Left lobe of liver (tissue), 2 donors: Measurements from ENCODE around the gene CACNA1C. TPM values are rescaled to one million over a fixed set of nuclear protein-coding genes. Genes with fewer than 3 reads are reported as not detected.

ENCODE experiments used
- ATAC-seq: fragments of 200-7000 bp; cut with Tn5 transposase; one replicate; pipeline ENCODE4 v1.9.1; 2020; ENCODE audit warnings: mild to moderate bottlenecking, moderate library complexity
- DNase-seq: peaks from one replicate; pipeline ENCODE4 v3.0.0-alpha.2; 2020; ENCODE audit warnings: low spot score
- total RNA-seq: library from RNA; stranded (reverse); gene quantifications from one replicate; pipeline ENCODE4 v1.2.1, GENCODE V29; 2021
- donor health status: DM: no; HTN: no; CAD: no; lungs with moderate emphysema.
- donor health status: DM: no; HTN: yes; CAD: no.

The CACNA1C gene
- total RNA-seq, 1 donor from 2014 or later = 0.83 TPM

DNA sequence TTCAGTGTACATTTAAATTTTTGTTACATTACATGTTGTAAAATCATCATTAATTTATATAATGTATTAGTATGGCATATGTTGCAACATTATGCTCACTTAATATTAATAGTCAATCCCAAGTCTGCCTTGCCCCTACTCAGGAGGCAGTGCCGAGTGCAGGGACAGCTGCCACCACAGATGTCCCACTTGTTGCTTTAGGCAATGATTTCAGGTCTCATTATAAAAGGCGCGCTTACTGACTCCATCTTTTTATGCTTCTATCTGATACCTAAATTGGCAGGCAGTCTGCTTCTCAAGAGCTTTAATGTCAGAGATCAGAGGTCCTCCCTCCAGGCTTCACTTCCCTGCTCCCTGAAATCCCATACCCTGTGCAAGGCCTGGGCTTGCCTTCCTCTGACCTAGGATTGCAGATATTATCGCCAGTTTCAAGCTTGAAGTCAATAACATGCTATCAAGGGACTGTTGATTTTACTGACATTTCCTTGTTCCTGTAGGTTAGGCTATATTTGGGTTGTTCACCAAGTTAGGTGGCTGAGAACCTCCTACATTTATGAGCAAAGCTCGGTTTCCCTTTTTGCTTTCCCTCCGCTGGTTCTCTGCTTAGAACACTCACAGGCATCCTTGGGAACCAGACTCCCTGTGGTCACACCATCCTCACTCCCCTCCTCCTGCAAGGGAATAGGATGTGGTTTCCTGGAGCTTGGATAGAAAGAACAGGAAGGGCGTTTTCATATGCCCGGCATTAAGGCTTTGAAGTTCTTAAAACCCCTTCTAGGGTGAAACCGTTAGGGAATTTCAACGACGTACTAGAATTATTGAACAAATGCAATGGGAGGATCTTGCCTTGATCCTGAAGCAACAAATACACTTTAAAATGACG, 533.6 kb downstream of the CACNA1C start:
- DNase-seq (no peak), ATAC-seq (no peak)

DNA sequence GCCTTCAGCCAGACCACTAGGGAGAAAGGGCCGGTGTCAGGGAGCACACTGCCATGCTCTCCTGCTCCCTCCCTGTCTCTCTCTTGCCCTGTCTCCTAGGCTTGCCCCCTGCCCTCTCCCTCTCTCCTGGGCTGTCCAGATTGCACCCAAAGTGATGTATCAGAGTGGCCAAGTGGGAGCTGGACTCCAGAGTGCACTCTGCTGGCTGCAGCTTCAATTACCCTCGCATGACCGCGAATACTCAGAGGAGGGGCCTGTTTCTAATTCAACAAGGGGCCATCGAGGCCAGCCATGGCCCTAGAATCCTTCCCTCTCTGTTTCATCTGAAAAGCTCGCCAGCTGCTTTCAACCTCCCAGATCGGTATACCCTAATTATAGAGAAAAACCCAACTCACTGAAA, 535.6 kb downstream of the CACNA1C start:
- ATAC-seq = no peak
- no peak for DNase-seq

DNA sequence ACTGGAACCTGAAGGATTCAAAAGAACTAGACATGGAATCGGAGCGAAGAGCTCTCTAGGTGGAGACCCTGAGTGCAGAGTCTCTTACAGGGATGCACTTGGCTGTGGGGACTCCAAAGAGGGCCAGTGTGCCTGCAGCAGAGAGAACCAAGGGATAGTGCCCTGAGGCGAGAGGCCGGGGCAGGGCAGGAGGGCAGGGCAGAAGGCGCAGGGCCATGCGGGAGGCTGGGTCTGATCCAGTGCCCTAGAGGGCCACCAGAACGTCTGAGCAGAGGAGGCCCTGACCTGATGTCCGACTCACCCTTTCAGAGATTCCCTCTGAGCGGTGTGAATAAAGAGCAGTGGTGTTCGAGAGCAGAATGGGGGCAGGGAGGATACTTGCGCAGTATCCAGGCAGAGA, 536.6 kb downstream of the CACNA1C start:
- DNase-seq (no peak), ATAC-seq (no peak)

DNA sequence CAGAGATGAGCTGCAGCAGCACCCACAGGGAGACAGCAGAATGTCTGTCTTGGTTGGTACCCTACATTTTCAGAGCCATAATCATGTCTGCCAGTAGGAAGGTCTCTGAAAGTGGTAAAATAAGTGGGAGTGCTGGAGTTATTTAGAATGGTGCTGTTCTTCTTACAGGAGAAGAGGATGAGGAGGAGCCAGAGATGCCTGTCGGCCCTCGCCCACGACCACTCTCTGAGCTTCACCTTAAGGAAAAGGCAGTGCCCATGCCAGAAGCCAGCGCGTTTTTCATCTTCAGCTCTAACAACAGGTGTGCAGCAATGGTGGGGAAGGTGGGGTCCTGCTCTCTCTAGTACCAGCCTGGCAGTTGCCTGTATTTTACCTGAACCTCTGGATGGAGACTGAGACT, 540.3 kb downstream of the CACNA1C start:
- DNase-seq = no peak
- ATAC-seq = no peak

DNA sequence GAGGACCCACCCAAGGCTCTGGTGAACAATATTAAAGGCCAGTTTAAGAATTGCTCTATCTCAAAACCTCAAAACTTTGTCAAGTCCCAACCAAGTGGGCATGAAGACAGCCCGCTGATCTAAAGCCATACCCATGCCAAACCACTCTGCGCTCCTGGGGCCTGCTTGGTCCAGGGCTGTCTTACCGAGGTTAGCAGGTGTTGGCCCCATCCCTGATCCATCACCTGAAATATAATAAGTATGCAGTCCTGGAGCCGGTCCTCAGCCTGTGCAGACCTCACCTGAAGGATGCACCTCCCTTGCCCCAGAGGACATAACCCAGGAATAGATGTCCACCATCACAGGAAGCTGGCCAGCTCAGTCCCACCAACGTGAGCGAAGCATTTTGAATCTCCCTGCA, 543.7 kb downstream of the CACNA1C start:
- DNase-seq = no peak
- no peak for ATAC-seq

DNA sequence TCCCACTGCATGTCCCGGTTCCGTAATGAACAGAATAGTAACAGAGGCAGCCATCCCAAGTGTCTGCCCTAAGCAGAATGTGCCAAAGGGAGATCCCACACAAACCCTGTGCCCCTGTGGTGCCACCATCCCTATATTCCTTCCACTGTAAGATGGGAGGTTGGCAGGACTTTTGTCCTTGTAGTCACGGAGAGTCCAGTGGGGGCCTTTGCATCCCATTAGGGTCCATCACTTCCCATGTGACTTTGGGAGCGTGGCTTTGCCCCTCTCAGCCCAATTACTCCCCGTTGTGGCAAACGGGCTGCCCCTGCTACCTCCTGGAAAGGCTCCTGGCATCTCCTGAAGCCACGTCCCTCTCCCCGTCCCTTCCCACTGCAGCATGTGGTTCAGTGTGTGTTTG, 552.5 kb downstream of the CACNA1C start:
- no peak for ATAC-seq
- DNase-seq = no peak

DNA sequence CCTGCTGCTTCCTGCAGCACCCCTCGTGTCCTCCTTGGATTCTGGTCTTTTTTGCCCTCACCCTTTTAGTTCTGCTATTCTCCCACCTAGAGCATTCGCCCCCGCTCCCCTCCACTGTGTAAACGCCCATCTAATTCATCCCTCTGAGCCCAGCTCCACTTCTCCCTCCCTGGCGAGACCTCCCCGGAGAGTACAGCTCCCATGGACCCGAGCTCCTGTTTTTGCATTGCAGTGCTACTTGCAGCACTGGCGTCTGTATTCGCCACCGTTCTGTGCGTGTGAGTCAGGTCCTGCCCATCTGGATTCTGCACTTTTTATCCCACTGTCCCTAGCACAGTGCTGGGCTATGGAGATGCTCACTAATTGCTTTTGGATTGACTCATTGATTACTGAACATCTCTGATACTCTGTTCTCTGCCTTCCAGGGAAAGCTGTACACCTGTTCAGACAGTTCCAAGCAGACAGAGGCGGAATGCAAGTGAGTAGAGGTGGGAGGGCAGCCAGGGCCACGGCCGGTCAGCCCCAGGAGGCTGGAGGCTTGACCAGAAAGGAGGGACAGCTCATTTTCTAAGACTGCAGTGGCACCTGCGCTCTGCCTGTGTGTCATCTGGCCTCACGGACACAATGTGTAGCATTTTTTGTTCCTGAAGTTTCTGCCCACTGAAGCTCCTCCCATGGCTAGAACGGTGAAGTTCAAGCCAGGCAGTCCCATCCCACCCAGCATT, 553.6 kb downstream of the CACNA1C start:
- no peak for DNase-seq
- ATAC-seq = no peak

DNA sequence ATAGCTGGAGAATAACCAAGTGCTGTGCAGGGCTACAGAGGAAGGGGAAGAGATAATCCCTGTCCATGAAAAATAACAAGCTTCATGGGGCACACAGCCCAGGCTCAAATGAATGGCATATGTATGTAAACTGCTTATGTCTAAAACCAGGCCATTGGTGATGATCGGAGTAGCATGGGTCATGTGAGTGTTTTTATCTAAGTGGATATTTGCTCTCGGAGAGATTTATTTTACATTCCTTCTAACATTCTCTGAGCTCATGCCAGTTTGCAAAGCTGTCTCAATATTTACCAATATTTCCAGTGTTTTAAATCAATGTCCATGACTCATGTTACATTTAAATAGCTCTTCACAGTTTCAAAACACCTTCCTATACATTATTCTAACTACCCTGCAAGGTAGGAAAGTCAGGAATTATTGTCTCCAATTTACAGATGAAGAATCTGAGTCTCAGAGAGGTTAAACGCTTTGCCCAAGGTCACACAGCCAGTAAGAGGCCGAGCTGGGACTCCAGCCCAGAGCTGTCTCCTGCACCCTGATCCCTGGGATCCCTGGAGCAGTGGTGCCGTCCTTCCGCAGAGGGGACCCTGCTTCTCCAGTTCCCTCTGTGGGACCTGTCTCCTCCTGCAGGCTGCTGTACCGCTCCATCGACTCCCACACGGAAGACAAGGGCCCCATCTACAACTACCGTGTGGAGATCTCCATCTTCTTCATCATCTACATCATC, 555.3 kb downstream of the CACNA1C start:
- no peak for ATAC-seq
- no peak for DNase-seq

DNA sequence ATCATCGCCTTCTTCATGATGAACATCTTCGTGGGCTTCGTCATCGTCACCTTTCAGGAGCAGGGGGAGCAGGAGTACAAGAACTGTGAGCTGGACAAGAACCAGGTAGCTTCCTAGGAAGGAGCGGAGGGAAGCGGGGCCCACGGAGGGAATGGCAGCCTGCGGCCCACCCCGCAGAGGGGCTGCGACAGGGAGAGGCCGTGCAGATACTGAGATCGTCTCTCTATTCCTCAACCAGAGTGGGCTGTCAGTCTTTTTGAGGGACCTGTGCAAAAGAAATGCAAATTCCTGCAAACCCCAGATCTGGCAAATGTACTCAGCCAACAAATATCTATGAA, 555.8 kb downstream of the CACNA1C start:
- ATAC-seq = no peak
- DNase-seq = no peak

DNA sequence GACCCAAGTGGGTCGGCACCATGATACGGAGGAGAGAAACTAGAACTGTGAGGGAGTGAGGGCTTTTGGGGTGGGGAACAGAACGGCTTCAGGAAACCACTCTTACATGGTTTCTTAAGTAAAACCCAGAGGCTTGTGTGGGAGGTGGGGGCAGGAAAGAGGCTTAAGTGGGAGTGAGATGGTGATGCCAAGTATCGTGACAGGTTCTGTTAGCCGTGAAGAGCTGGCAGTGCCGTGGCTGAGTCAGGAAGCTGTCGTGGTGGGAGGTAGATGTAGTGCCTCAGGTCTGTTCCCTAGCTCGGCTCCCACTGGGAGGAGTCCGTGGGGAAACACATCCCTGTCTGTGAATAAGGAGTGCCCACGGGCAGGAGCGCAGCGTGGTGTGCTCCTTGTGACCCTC, 556.2 kb downstream of the CACNA1C start:
- ATAC-seq (no peak), DNase-seq (no peak)

DNA sequence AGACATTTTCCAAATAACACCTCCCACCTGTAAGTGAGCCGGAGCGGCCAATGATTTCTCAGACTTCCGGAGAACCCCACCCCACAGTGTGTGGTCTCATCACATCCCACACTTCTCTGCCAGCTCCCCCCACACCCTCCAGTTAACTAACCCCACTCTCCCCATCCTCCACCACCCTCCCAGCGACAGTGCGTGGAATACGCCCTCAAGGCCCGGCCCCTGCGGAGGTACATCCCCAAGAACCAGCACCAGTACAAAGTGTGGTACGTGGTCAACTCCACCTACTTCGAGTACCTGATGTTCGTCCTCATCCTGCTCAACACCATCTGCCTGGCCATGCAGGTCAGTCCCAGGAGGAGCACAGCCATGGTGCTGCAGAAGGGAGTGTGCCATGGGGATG, 557.6 kb downstream of the CACNA1C start:
- ATAC-seq (no peak), DNase-seq (no peak)

DNA sequence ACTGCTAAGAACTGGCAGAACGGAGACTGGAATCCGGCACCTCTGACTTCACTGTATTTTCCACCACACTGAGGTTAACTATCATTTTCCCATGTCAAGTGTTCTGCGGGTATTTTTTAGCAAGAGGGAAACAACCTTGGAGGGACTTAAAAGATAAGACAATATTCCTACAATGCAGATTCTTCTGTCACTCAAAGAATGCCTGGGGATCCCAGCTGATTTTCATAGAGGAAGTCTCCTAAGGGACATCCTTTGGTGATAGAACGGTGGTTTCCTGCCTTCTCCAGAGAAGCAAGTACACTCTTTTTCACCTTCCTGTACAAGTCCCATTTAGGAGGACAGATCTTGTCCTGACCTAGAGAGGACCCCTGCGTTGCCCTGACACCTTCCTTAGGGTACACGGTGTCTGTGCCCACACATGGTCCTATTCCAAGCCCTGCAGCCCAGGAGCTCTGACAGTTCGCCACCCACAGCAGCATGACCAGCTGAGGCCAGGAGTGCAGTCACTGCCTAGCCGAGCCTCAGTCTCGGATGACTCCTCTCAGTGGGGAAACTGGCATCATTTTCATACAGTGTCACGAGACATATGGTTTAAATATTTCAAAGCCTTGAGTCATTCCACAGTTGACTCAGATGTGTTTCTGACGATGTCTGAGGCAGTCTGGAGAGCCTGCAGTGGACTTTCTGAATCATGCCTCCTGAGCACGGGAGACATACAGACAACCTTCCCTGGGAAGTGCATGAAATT, 560.7 kb downstream of the CACNA1C start:
- DNase-seq (no peak), ATAC-seq (peak; percentile 18)

DNA sequence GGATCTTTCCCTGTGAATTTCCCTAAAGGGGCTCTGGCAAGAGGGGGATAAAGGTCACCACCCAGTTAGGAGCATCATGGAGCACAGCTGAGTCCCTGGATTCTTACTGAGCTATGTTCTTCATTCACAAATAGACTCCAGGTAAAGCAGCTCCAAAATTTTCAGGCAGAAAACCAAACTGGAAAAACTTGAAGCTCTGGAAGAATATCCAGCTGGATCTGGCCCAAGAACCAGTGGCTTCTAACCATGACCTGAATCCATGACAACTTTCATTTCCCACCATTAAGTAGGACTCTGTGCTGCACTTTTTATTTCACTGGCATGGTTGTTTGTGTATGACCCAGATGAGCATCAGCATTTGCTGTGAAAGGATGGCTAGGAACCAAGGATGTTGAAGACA, 561.6 kb downstream of the CACNA1C start:
- ATAC-seq (no peak), DNase-seq (no peak)

DNA sequence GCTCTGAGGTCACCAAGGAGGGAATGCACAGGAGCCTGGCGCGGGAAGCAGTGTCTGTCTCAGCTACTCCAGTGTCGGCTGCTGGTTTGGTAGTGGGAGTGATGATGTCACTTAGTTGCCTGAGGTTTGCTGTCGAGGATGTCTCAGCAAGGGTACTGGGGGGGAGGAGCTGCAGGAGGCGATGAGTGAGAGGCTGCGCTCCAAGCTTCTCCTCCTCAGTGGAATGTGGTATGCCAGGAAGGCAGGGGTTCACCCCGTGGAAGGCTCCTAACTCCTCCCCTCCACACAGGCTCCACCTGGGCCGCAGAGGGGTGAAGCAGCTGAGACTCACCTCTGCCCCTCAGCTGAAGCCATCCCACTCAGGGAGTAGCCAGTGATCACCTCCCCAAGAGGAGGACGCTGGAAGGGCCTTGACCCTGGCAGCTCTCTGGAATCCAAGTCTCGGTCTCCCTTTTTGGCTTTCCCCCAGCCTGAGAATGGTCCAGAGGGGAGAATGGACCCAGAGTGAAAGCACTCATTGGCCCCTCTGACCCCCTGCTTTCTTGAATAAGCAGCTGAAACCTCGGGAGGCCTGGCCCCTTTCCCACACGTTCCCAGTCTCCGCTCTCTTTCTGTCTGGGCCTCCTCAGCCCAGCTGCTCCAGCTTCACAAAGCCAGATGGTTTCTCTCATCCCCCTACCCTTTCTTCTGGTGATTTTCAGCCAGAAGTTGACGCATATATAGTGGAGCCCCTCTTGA, 563.0 kb downstream of the CACNA1C start:
- no peak for DNase-seq
- ATAC-seq = no peak

DNA sequence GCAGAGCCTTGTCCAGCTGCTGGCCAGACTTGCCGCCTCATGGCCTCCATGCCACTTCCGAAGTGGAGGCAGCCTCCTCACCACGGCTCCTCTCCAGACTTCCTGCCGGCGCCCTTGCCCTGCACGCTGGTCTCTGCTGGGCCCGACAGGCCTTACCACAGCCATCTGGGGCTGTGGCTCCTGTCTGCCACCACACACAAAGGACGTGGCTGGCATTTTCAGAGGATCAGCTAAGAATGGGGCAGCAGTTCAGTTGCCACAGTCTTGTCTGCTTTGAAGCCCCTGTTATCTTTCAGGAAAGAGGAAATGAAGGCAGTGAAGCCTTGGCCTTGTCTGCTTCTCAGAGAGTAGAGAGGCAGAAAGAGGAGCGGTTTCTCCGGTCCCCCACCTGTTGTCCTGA, 564.0 kb downstream of the CACNA1C start:
- no peak for DNase-seq

DNA sequence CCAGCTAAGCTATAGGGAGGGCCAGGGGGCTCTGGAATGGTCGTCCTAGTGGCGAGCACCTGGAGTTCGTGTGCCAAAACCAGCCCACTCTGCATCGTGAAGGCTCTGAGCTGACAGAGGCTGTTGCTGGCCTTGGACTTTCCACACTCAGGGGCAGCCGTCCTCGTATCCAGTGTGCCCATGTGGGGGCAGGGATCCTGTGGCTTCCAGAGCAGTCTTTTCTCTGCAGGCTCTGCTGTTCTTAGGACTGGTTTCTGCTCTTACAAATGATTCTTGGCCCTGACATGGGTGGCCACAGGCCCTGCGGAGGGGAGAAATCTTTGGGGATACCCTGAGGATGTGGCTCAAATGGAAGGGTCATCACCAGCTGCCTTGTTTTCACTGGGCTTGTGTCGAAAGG, 564.6 kb downstream of the CACNA1C start:
- no peak for ATAC-seq
- DNase-seq = no peak

More for the DNA sequence above, 564.0 kb downstream of the CACNA1C start:
- ATAC-seq = no peak

DNA sequence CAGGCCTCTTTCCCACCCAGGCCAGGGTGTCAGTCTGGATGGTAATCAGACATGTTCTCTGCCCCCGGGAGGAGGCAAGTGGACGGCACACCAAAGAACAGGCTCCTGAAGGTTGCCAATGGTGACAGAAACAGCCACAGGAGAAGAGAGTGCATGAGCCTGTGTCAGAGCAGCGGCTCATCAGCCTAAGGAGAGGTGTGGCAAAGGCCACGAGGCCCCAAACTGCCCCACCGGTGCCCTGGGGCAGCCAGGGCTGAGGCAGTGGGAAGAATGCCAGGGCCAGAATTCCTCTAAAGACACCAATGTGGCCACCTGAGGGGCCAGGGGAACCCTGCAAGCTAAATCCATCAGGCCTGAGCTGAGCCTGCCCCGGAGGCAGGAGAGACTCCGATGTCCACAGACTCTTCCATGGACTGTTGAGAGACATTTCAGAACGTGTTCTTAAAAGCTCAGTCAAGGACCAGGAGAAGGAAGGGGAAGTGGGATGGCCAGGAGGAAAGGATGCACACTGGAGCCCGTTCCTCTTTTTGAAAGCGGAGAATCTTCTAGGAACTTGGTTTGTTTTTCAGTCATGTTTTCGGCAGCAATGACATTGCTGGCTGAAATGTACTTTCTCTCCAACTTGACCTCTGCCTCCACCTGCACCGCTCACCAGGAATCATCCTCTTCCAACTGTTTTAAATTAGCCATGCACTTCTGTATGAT, 565.7 kb downstream of the CACNA1C start:
- DNase-seq (no peak), ATAC-seq (no peak)

DNA sequence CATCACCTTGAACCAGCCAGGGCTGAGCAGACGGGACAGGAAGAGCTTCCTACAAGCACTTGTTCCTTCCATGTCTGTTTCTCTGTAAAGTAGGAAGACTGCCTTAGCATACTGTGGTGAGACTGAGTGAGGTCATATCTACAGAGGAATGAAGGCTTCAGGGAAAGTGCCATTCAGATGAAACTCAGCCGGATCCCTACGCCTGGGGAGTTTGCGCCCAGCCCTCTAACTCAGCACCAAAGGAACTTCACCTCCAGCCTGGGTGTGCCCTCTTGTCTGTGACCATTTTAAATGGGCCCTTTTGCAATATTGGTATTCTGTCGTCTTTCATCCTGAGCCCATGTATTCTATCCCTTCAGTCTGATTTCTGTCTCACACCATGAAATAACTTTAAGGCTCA, 566.3 kb downstream of the CACNA1C start:
- no peak for DNase-seq
- ATAC-seq = no peak

DNA sequence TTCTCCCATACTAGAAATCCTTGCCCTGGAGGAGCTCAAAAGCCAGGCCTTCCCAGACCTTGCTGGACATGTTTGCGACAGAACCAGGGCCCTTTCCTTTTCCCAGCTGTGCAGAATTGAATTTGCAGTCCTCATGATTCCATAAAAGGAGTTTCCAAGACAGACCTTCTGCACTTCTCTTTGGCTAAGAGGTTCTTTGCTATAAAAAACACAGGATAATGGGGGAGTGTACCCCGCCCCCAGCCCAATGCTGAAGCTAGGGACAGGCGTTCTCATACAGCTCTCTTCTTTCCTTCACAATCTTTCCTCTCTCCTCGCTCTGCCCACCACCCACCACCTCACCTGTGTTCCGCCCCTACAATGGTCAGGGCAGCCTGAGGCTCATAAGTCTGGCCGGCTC, 569.7 kb downstream of the CACNA1C start:
- ATAC-seq = no peak
- DNase-seq = no peak

DNA sequence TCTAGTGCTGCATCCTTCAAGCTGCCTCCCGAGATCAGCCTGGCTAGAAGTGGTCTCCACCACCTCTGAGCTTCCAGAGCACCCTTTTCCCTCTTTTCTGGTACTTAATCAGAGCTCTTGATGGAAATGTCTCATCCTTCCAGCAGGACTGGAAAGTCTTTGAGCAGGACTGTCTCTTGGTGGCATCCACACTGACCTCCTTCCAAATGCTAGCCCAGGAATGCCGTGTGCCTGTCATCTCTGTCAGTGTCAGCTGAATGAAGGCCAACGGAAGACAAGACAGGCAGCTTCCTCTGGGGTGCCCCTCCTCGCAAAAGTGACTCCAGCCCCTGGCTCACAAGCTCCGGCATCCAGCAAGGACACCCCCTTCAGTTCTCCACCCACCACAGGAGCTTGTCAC, 570.7 kb downstream of the CACNA1C start:
- no peak for DNase-seq
- ATAC-seq = no peak
